ENCODE data around the gene GDPD3. TPM values are rescaled to one million over a fixed set of nuclear protein-coding genes. Genes with fewer than 3 reads are reported as not detected.

GDPD3 gene
- polyA plus RNA-seq, 3 donors, result 9.6 TPM; not detected in 2

DNA sequence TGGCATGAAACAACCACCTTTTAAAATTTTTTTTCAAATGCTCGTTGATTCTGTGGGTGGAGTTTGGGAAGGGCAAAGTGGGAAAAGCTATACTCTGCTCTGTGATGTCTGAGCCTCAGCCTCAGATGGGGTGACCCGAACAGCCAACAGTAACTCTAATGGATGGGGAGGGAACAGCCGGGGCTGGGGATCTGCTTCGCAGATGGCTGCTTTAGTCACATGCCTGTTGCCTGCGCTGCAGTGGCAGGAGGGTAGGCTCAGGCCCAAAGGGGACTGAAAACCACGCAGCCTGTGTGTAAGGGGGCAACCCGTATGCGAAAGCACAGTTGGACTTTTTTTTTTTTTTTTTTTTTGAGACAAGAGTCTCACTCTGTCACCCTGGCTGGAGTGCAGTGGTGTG is 24.6 kb upstream of the GDPD3 start:
- peaks cover 0 to 5% (median 0%) of the 10 kb centered on the region in 3 donors for H3K27me3 Mint-ChIP-seq (ENCODE audit: low read depth in 3 of 3)
- no peaks in the 10 kb centered on the region for H3K79me2 ChIP-seq (ENCODE audit: insufficient read depth, low read length)
- H2AFZ ChIP-seq (ENCODE audit: insufficient read depth, low read depth, low read length, poor library complexity, severe bottlenecking), result no peak overlapping the region
- no peaks in the 10 kb centered on the region for H3K27me3 ChIP-seq (ENCODE audit: control insufficient read depth in 2 of 2, insufficient read depth in 2 of 2, low read length in 2 of 2)
- peaks cover 53% of the 10 kb centered on the region for H3K4me1 Mint-ChIP-seq
- no peaks in the 10 kb centered on the region for H3K36me3 Mint-ChIP-seq
- H3K4me3 Mint-ChIP-seq, result no peak overlapping the region
- TF ChIP-seq, protein P1, sequence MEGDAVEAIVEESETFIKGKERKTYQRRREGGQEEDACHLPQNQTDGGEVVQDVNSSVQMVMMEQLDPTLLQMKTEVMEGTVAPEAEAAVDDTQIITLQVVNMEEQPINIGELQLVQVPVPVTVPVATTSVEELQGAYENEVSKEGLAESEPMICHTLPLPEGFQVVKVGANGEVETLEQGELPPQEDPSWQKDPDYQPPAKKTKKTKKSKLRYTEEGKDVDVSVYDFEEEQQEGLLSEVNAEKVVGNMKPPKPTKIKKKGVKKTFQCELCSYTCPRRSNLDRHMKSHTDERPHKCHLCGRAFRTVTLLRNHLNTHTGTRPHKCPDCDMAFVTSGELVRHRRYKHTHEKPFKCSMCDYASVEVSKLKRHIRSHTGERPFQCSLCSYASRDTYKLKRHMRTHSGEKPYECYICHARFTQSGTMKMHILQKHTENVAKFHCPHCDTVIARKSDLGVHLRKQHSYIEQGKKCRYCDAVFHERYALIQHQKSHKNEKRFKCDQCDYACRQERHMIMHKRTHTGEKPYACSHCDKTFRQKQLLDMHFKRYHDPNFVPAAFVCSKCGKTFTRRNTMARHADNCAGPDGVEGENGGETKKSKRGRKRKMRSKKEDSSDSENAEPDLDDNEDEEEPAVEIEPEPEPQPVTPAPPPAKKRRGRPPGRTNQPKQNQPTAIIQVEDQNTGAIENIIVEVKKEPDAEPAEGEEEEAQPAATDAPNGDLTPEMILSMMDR (IDR thresholded peaks at IDR 0.05), result no peak
- no peaks in the 10 kb centered on the region for H3K9me3 ChIP-seq (replicated peaks in 1 of 2; ENCODE audit: control insufficient read depth in 1 of 2, insufficient read depth in 1 of 2, low read length in 2 of 2)
- peak overlapping the region; percentile 59 for H3K4me2 ChIP-seq (replicated peaks; ENCODE audit: extremely low read depth, low read length, poor library complexity, severe bottlenecking)
- no peaks in the 10 kb centered on the region for H3K36me3 ChIP-seq (replicated peaks in 1 of 2; ENCODE audit: control insufficient read depth in 1 of 2, insufficient read depth in 2 of 2, low read length in 2 of 2)
- intact Hi-C loops (cut with micrococcal nuclease), result no loop called here
- H3K9ac ChIP-seq (ENCODE audit: insufficient read depth, low read length, poor library complexity, severe bottlenecking), result no peak overlapping the region
- peaks cover 41 to 45% of the 10 kb centered on the region in 2 donors for H3K4me1 ChIP-seq (ENCODE audit: control insufficient read depth in 1 of 2, insufficient read depth in 2 of 2, low read length in 2 of 2)
- peak overlapping the region; percentile 29 to 77 for H3K27ac ChIP-seq (ENCODE audit: low read depth in 1 of 2, low read length in 2 of 2)
- no peaks in the 10 kb centered on the region for H4K20me1 ChIP-seq (ENCODE audit: insufficient read depth, low read length)
- peak overlapping the region in 1 of 3 experiments; percentile 54 for H3K4me3 ChIP-seq (replicated peaks in 1 of 3; ENCODE audit: low read depth in 2 of 3, low read length in 3 of 3)
- DNase-seq, result peak in 1 of 3 donors; percentile 4
- WGBS (ENCODE audit: insufficient coverage), result 17% methylated on average over 1 of the region's 8 CpGs
- peaks cover 0 to 2% (median 0%) of the 10 kb centered on the region in 7 donors for H3K9me3 Mint-ChIP-seq
- peak overlapping the region; percentile 74 to 91 (median 90) for H3K27ac Mint-ChIP-seq

DNA sequence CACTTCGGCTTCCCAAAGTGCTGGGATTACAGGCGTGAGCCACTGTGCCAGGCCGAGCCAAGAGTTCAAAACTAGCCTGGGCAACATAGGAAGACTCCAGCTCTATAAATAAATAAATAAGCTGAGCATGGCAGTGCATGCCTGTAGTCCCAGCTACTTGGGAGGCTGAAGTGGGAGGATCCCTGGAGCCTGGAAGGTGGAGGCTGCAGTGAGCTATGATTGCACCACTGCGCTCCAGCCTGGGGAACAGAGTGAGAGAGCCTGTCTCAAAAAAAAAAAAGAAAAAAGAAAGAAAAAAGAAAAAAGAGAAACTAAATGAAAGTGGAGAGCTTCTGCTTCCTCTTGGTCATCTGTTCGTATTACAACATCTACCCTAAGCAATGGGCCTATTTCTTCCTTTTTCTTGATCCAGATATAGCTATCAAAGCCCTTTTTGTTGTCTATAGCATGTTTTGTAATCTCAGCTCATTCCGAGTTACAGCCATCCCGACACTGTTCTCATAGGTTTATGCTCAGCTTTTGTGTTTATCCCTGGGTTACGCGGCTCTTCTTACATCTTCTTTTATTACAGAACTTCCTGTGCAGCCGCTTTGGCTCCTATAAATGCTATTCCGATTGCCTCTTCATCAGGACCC is 23.8 kb upstream of the GDPD3 start:
- peak overlapping the region; percentile 82 to 92 (median 91) for H3K27ac Mint-ChIP-seq

More for the DNA sequence above, 23.8 kb upstream of the GDPD3 start:
- no peaks in the 10 kb centered on the region for H3K79me2 ChIP-seq (ENCODE audit: insufficient read depth, low read length)
- Mint-ChIP-seq H3K9me3 (peaks cover 0 to 2% (median 0%) of the 10 kb centered on the region in 7 donors), H3K4me1 (peaks cover 60% of the 10 kb centered on the region), H3K4me3 (peak overlapping the region in 1 of 2 donors; percentile 80), H3K27me3 (ENCODE audit: low read depth in 3 of 3) (peaks cover 0 to 5% (median 0%) of the 10 kb centered on the region in 3 donors), H3K36me3 (no peaks in the 10 kb centered on the region)
- H3K27me3 ChIP-seq (ENCODE audit: control insufficient read depth in 2 of 2, insufficient read depth in 2 of 2, low read length in 2 of 2), result no peaks in the 10 kb centered on the region
- peak overlapping the region; percentile 69 to 77 for H3K27ac ChIP-seq (ENCODE audit: low read depth in 1 of 2, low read length in 2 of 2)
- peak; percentile 49 to 77 (median 60) for DNase-seq
- no peaks in the 10 kb centered on the region for H3K36me3 ChIP-seq (replicated peaks in 1 of 2; ENCODE audit: control insufficient read depth in 1 of 2, insufficient read depth in 2 of 2, low read length in 2 of 2)
- intact Hi-C loops (cut with micrococcal nuclease), result no loop called here
- H2AFZ ChIP-seq (ENCODE audit: insufficient read depth, low read depth, low read length, poor library complexity, severe bottlenecking), result no peak overlapping the region
- H4K20me1 ChIP-seq (ENCODE audit: insufficient read depth, low read length), result no peaks in the 10 kb centered on the region
- TF ChIP-seq, protein P1 (IDR thresholded peaks at IDR 0.05), result no peak
- H3K4me2 ChIP-seq (replicated peaks; ENCODE audit: extremely low read depth, low read length, poor library complexity, severe bottlenecking), result peak overlapping the region; percentile 59
- H3K4me3 ChIP-seq (replicated peaks in 1 of 3; ENCODE audit: low read depth in 2 of 3, low read length in 3 of 3), result peak overlapping the region in 1 of 3 experiments; percentile 54
- H3K4me1 ChIP-seq (ENCODE audit: control insufficient read depth in 1 of 2, insufficient read depth in 2 of 2, low read length in 2 of 2), result peaks cover 48 to 52% of the 10 kb centered on the region in 2 donors
- 0% methylated on average over 2 of the region's 11 CpGs for WGBS (ENCODE audit: insufficient coverage)
- peak overlapping the region; percentile 36 for H3K9ac ChIP-seq (ENCODE audit: insufficient read depth, low read length, poor library complexity, severe bottlenecking)
- H3K9me3 ChIP-seq (replicated peaks in 1 of 2; ENCODE audit: control insufficient read depth in 1 of 2, insufficient read depth in 1 of 2, low read length in 2 of 2), result no peaks in the 10 kb centered on the region
